Right lobe of liver (tissue), 4 donors: ENCODE data around the gene SLC26A8.

Experiments
- CTCF ChIP-seq, 4 donors: fragments of 200-600 bp in 3 of 4; fragments of 450-650 bp in 1 of 4; IDR thresholded peaks; one replicate each; pipeline versions ENCODE4 v1.5.1 to v1.8.0; 2016 to 2022; ENCODE audit warnings: antibody characterized with exemption in 4 of 4, mild to moderate bottlenecking in 2 of 4
- POLR2A ChIP-seq: fragments of 450-650 bp; IDR thresholded peaks from one replicate; pipeline ENCODE4 v1.6.1; 2017; ENCODE audit warnings: antibody characterized with exemption, mild to moderate bottlenecking
- donor health status: DM: no; HTN: no; CAD: no.
- donor health status: DM: no; HTN: no; CAD: no.
- donor health status: DM: no; HTN: yes; CAD: no.

DNA sequence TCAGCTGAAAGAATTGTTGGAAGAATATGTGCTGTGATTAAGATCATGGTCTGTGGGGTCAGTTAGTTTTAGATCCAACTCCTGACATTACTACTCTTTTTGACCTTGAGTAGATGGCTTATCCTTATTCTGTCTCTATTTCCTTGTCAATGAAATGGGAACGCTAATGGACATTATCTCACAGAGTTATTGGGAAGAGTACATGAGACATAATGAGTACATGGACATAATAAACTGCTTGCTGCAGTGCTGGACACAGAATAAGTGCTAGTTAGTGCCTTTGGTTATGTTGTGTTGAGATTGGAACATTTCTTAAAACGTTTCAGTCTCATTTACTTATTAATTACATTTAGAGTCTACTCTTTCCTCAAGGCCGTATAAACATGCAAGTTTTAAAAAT is 45.8 kb upstream of the SLC26A8 start:
- no peak for TF ChIP-seq CTCF (IDR thresholded peaks at IDR 0.05)
- TF ChIP-seq POLR2A, result no peak
